NT2/D1 (cell line): Measurements from ENCODE around the gene AIP.

Source experiments
- YY1 ChIP-seq: IDR thresholded peaks from 2 replicates; pipeline ENCODE4 v1.6.1; 2011; ENCODE audit not compliant: insufficient read length, insufficient read depth
- ZNF274 ChIP-seq: IDR thresholded peaks from 2 replicates; pipeline ENCODE4 v1.6.1; 2011; ENCODE audit warnings: mild to moderate bottlenecking, low read depth, low read length

DNA sequence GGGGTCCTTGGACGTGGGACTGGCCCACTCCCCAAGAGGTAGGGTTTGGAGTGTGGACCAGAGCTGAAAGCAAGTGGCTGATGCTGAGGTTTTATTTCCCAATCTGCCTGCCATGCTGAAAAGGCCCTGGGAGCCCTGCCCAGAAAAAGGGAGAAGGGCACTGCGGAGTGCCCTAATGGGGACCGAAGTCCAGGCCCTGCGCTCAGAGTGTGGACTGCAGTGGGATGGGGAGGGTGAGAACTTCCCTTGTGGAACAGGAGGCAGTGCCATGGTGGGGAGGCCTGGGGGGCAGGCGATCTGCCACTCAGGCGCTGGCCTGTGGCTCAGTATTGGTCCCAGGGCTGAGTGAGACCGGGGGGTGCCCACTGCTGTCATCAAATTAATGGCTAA is 34.6 kb upstream of the AIP start:
- no peak for TF ChIP-seq ZNF274
- no peak for TF ChIP-seq YY1
